GM18858 (cell line): ENCODE results near the gene GALNT9.
"Not testable (repeated sequence)": the region's sequence is repeated elsewhere in the genome, so short reads cannot be mapped to it uniquely, and the experiment has no call there.

Experiments
- ATAC-seq: cut with Tn5 transposase; IDR thresholded peaks from one replicate; pipeline ENCODE4 v1.9.1; 2021; ENCODE audit not compliant: unreplicated experiment

Gene GALNT9

DNA sequence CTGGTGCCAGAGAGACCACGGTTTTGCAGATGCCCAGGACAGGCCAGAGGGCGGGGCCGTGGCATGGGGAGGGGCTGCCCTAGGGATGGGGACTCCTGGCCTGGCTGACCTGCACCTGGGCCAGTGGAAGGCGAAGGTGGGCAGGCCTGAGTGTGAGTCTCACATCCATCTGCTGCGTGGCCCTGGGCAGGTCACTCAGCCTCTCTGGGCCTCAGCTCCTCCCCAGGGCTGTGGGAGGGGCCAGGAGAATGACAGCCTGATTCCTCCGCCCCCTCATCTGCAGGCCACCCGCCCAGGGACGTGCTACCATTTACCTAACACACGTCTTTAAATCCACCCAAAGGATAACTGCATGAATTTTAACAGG lies 90.9 kb downstream of the GALNT9 start:
- no peak for ATAC-seq

DNA sequence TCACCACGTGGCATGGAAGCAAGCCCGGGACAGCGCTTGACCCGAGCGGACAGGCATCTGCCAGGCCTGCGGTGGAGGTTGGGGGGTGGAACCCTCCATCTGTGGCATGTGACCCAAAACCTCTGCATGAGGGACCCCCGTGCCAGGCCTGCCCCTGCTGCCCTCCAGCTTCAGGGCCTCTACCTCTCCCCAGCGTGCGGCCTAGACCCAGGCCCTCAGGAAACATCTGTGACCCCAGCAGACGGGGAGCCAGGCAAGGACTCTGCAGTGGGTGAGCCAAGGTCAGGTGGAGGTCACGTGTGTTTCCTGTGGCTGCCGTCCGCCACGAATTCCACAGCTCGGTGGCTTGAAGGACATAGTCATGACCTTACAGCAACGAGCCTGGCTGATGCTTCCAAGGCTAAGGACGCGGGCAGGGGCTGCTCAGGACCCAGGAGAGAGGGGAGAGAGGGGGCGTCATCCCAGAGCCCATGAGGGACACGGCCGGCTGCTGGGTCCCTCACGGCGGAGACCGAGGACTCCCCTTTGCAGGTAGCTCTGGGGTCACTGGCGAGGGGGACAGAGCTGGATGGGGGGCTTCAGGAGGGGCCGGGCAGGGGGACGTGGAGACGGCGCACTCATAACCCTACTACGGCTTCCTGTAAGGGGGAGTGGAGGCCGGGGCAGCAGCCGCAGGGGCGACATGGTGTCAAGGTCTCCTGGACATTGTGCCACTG lies 91.5 kb downstream of the GALNT9 start:
- ATAC-seq, result no peak

DNA sequence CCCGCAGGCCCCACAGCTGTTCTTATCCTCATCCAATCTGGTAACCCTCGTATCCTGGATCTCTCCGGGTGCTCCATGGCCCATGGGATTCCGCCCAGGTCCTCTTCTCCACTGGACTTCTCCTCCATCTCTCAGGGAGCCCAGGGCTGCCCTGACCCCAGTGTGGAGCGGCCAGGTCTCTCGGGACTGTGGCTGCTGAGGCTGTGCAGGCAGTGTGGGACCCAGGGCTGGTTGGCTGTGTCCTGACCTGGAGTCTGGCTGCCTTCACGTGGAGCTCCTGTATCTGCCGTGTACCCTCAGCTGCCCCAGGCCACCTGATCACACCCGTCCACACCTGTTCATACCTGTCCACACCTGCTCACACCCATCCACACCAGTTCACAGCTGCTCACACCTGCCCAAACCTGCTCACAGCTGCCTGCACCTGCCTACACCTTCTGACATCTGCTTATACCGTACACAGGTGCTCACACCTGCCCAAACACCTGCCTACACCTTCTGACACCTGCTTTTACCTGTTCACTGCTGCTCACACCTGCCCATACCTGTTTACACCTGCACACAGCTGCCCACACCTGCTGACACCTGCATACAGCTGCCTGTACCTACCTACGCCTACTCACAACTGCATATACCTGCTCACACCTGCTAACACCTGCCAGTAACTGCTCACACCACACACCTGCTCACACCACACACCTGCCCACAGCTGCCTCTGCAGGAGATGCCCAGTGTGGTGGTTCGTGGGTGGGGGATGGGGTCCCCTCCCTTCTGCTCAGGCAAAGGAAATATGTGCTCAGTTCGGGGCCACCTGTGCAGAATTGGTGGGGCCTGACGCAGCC lies 92.2 kb downstream of the GALNT9 start:
- no peak for ATAC-seq

DNA sequence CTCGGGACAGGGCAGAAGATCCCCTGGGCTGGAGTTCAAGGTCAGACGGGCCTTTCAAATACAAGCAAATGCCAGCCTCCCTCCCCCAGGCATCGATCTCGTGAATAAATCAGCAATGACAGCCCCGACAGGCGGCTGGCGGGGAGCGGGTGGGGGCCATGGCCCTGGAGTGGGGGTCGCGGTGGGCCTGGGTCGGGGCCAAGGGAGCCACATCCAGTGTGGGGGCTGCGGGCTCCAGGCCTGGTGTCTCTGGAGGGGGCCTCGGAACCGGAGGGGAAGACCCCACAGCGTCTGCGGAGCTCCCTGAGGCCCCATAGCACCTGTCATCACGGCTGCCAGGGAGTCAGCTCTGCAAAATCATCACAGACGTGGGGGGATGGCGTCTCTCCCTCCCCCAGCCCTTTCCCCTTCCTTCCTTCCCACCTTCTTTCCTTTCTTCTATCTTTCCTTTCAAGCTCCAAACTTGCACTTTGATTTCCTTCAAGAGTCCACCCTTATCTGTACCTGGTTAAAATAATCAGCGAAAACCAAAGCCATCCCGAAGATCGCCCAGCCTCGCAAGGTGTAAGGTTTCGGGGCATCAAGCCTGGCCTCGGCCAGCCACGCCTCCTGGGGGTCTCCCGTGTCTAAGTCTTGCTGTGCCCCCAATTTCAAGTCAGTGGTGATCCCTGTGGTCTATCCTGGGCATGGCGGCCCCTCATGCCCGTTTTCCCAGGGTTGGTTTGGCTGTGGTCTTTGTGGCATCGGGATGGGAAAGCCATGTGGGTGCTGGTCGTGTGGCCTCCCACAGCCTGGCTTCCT lies 93.1 kb downstream of the GALNT9 start:
- ATAC-seq, result no peak

DNA sequence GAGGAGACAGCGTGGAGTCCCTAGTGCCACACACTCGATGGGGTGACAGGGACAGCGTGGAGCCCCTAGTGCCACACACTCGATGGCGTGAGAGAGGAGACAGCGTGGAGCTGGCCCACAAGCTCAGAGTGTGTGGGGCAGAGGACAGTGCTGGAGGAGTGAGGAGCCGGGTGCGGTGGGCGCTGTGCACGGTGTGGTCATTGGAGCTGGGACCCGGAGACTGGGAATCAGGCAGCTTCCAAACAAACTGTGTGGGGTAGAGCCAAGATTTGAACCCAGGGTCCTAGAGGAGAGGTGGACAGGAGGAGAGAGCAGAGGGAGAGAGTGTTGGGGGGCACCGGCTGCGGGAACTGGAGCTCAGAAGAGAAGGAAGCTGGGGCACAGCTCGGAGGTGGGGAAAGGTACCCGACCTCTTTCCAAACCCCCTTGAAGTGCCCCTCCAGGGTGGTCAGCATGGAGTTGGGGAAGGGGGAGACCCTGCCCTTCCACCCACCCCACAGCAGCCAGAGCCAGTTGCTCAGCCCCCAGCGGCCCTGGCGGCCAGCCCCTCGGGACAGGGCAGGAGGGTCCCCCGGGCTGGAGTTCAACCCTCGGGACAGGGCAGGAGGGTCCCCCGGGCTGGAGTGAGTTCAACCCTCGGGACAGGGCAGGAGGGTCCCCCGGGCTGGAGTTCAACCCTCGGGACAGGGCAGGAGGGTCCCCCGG lies 94.1 kb downstream of the GALNT9 start:
- ATAC-seq, result no peak

DNA sequence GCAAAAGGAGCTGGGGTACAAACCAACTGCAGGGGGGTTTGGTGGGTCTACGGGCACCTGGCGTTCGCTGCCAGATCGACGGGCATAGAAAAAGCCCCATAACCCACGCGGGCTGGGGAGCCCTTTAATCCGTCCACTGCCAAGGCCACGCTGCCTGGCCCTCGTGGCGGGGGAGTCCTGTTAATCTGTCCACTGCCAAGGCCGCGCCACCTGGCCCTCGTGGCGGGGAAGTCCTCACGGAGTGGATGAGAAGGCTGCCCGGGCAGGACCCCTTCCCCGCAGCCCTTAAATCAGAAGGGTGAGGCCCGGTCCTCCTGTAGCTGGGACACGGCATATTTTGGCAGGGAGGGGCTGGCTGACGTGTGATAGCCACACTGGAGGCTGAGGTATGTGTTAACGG lies 99.0 kb downstream of the GALNT9 start:
- ATAC-seq, result no peak

DNA sequence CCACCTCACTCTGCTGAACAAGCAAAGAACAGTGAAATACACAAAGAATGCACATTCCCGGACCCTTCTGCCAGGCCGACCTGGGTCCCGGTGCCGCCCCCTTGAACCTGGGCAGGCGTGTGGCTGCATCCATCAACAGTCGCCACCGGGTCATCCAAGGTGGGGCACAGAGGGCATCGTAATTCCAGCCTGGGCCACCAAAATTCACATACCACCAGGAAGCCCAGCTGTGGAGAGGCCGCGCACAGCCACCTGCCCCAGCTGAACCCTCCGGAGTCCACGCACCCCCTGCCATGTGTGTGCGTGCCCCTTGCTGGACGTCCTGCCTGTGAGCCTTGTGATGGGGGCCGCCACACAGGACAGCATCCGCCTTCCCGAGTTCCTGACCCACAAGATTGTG lies 99.5 kb downstream of the GALNT9 start:
- no peak for ATAC-seq

DNA sequence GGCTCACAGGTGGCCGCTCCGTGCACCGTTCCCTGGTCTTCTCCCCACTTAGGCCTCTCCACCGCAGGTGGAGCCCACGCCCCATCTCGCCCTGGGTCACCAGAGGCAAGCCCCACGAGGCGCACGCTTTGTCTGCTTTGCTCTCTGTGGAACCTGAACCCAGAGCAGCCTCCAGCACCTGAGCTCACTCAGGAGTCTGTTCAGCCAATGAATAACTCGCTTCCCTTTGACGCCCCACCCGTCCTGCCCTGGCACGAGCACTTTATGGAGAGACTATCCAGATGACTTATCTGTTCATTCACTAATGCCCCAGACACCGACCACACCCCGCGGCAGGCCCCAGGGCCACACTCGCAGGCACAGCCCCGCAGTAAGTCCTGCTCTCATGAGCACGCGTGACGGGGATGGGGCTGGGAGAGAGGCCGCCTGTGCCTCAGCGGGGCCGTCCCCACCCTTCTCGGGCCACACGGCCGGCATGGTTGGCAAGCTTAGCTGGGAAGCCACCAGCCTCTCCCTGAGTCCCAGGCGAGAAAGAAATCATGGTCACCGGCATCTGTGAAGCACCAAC lies 100.1 kb downstream of the GALNT9 start:
- no peak for ATAC-seq

DNA sequence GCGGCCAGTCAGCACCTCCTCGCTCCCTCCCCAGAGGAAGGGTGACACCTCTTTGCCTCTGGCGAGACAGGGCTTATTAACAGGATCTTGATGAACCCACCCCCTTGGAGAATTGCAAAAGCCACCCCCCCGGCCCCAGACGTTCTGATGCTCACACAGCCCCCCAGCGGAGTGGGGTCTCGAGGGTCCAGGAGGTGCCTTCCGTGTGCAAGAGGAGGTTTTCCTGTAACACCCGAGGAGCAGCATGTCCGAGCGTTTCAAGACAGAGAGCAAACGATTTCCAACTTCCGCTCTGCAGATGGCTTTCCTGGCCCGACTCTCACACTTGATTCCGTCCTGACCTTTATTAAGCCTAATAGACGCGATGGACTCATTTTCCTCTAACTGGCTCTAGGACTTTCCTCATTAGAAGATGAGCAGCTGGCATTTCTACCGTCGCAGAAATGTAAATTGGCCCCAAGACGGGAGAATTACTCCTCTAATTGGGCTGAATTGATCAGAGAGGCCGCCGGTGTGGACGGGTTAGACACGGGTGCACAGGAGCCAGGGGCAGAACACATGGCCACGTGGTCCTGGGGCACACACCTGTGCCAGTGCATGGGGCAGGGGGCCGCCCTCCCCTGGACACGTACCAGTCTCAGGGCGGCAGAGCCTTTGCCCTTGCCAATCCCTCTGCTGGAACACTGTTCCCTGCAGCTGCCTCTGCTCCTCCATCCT lies 100.8 kb downstream of the GALNT9 start:
- no peak for ATAC-seq

DNA sequence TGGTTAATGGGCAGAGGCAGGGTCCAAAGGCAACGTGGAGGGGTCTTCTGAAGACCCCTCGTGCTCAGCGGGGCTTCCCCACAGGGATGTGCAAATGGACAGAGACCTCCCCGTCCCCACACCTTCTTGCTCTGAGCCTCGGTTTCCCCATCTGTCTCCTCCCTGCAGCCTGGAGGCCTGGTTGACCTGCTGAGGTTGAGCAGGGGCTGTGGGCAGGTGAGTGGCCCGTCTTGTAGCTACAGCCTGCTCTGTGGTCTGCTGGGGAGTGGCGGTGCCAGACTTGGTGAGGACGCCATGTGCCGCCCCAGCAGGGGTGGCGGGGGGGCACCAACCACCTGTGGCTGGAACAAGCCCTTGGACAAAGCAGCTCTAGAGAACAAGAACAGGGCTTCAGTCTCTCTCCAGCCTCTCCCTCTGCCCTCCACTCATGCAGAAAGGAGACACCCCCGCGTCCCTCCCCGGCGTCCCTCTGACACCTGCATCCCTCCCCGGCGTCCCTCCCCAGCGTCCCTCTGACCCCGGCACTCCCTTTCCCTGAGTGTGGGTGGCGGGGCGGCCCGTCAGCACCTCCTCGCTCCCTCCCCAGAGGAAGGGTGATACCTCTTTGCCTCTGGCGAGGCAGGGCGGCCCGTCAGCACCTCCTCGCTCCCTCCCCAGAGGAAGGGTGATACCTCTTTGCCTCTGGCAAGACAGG lies 101.5 kb downstream of the GALNT9 start:
- no peak for ATAC-seq

DNA sequence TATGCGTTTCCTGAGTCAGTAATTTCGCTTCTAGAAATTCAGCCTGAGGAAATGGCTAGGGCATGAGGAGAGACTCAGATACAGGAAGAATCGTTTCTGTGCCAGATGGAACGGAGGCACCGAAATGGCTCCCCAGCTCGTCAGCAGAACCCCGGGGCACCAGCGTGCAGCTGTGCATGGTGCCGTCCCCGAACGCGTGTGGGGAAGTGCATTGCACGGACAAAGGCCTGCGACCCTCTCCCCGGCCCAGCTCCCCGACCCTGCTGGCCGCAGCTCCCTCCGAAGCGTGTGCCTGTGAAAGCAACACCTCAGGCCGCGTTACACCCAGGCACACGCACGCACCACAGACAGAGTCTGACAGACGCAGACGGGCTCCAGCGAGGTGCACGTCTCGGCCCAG lies 102.3 kb downstream of the GALNT9 start:
- ATAC-seq, result no peak

DNA sequence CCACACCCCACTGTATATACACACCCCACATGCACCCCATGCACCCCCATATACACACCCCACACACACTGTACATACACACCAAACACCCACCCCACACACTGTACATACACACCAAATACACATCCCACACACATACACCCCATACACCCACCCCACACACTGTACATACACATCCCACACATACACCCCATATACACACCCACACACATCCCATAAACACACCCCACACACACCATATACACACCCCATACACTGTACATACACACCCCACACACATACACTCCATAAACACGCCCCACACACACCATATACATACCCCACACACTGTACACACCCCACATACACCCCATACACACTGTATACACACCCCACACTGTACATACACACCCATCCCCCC lies 102.8 kb downstream of the GALNT9 start:
- no peak for ATAC-seq

DNA sequence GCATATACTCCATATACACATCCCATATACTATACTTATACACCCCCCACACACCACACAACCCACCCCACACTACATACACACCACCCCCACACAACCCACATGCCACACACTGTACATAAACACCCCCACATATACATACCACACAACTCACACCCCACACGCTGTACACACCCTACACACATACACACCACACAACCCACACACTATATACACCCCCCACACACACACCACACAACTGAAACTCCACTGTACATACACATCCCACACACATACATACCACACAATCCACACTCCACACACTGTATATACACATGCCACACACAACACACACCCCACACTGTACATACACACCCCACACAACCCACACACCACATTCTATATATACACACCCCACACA lies 104.2 kb downstream of the GALNT9 start:
- ATAC-seq, result no peak

DNA sequence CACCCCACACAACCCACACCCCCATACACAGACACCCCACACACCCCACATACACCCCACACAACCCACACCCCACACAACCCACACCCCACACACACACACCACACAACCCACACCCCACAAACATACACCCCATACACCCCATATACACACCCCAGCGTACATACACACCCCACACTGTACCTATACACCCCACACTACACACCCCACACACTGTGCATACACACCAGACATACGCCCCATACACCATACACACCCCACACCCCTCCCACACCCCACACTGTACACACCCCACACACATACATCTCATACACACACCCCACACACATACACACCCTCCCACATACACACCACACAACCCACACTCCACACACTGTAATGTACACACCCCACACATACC lies 104.9 kb downstream of the GALNT9 start:
- no peak for ATAC-seq

DNA sequence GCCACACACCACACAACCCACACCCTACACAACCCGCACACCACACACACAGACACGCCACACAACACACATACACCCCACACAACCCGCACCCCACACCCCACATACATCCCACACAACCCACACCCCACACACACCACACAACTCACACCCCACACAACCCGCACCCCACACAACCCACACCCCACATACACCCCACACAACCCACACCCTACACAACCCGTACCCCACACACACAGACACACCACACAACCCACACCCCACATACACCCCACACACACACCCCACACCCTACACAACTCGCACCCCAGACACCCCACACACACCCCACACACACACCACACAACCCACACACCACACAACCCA lies 106.6 kb downstream of the GALNT9 start:
- no peak for ATAC-seq

DNA sequence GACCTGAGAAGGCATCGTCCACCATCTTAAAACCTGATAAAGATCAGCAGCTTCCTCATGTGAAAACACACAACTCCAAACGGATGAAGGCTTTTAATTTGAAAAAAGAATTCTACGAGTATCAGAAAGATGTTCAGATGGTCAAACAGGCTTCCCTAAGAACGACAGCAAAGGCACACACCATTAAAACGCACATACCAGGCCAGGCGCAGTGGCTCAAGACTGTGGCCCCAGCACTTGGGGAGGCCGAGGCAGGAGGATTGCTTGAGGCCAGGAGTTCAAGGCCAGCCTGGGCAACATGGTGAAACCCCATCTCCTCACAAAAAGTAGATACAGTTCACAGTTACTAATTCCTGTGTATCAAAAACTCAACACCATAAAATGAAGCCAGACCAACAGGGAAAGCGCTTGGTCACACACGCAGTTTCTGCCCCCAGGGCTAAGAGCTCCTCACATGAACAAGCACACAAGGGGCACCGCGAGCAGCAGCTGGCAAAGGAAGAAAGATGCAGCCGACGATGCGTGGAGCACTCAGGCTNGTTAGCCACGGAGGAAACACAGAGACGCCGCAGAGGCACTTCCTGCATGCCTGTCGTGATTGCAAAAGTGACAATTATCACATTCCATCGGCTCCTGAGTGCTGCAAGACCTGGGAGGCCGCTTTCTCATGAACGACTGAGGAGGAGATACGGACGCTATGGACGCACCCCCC lies 107.1 kb downstream of the GALNT9 start:
- ATAC-seq, result no peak

DNA sequence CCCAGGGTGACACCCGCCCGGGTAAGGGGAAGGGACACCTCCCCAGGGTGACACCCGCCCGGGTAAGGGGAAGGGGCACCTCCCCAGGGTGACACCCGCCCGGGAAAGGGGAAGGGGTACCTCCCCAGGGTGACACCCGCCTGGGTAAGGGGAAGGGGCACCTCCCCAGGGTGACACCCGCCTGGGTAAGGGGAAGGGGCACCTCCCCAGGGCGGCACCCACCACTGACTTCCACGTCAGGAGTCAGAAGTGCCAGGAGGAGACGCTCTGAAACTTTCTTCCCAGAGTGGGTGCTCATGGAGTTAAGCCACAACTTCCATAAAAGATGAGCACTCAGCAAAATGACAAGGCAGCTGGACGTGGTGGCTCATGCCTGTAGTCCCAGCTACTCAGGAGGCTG lies 109.6 kb downstream of the GALNT9 start:
- not testable (repeated sequence) for ATAC-seq

DNA sequence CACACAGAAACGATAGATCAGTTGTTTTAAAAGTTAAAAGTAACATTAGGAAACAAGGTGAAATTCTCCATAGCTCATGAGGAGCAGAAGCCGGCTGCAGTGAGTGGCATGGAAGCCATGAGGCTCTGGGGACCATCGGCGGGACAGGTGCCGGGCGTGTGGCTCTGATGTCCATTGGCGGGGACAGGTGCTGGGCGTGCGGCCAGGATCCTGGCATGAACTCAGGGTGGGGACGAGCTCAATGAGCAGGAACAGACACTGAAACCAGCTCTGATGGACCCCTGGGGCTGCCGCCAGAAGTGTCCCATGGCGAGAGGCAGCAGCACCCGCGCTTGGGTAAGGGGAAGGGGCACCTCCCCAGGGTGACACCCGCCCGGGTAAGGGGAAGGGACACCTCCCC lies 110.1 kb downstream of the GALNT9 start:
- ATAC-seq, result no peak

DNA sequence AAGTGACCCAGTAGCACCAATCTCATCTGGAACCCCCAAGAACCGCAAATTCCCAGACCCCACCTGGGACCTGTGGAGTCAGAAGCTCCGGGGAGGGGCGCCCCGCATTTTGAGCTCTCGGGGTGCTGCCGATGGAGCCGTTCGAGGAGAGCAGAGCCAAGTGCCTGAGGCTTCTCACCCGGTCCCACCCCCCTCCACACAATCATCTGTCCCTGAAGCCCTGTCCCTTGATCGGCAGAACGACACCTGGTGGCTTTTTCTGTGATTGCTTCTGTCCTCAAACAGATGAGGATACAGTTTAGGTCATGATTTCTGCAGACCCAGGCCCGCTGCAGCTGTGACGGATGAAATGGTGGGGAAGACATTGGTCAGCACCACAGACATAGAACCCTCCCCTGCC lies 110.5 kb downstream of the GALNT9 start:
- ATAC-seq, result no peak
